ENCODE results near the gene TRAIP.
"Not testable (repeated sequence)": the region's sequence is repeated elsewhere in the genome, so short reads cannot be mapped to it uniquely, and the experiment has no call there.

Gene TRAIP, protein sequence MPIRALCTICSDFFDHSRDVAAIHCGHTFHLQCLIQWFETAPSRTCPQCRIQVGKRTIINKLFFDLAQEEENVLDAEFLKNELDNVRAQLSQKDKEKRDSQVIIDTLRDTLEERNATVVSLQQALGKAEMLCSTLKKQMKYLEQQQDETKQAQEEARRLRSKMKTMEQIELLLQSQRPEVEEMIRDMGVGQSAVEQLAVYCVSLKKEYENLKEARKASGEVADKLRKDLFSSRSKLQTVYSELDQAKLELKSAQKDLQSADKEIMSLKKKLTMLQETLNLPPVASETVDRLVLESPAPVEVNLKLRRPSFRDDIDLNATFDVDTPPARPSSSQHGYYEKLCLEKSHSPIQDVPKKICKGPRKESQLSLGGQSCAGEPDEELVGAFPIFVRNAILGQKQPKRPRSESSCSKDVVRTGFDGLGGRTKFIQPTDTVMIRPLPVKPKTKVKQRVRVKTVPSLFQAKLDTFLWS

DNA sequence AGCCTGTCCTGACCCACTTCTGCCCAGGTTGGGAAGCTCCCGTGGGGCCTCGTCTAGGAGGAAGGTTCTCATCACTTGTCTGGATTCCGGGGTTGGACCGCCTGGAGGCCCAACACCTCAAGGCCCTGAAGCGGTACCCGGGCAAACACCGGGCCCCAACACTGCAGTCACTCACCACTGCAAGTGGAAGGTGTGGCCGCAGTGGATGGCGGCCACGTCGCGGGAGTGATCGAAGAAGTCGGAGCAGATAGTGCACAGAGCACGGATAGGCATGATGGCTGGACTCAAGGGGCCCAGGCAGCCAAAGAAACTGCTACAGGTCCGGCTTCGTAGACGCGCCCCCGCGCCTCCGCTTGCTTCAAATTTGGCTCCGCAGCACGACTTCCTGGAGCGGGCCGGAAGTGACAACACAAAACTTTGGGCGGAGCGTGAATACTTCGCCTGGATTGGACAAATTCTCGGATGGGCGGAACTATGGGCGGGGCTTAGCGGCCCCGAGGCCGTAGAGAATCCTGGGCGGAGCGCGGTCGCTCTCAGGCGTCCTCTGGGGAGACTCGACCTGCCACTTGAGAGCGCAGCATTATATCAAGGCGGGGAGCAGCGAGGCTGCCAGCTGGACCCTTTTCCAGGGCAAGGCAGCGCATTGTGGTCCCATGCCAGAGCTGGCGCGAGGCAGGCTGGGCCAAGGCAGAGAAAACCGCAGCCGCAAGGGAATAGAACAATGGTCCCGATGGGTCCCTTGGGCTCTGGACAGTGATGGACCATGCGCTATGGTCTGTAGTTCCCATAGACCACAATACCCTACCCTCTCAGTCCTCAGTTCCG, at the start of gene TRAIP:
TSS of gene TRAIP (minus strand) at position 384 of the 825 bp plus-strand sequence. CDS start at position 273, 111 bp downstream.
- peak; percentile 92 for DNase-seq

DNA sequence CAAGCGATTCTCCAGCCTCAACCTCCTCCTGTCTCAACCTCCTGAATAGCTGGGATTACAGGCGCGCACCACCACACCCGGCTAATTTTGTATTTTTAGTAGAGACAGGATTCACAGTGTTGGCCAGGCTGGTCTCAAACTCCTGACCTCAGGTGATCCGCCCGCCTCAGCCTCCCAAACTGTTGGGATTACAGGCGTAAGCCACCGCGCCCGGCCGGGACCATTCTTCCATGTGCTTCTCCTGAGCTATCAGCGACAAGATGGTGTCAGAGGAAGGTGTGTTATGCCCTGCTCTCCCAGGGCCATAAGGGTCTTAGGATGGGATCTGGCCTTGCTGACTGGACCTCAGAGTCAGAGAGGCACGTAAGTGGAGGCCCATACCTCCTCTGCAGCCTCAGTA, 48.1 kb upstream of the TRAIP start:
- DNase-seq: not testable (repeated sequence)

DNA sequence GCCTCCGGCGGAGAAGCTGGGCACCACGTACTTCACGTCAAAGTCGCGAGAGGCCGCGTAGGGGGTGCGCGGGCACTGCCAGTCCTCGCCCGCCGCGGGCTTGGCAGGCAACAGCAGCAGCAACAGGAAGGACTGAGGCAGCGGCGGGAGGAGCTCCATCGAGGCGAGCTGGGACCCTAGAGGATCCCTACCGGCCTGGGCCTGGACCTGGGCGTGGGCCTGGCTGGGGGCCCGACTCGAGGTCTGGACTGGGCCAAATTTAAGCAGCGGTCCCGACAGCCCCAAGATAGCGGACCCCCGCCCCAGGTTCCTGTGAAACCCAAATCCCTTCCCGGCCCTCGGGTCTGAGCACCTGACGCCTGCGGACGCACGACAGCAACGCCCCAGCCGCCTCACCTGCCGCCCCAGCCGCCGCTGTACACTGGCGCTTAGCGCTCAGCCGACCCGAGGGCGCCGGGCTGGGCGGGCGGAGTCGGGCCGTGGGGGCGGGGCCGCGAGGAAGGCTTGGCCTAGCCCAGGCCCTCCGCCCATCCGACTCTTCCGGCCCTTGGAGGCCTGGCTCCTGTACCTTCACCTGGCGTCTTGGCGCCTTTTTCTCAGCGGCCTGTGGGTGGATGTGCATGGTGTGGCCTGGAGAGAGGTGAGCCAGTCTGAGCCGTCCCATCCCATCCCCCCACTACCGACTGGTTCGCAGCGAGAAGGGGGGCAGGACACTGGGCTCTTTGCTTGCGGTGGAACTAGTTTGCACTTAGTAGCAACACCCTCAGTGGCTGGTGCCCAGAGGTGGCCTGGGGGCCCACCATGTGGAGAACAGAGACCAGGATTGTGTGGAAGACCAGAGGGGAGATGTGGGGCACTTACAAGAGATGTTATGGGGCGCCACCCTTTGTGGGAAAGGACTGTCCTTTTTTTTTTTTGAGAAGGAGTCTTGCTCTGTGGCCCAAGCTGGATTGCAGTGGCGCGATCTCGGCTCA, 47.4 kb upstream of the TRAIP start, which contains the start of gene MST1R:
TSS of gene MST1R (minus strand) at position 423 of the 974 bp plus-strand sequence. CDS start at position 159, 264 bp downstream.
- no peak for DNase-seq

DNA sequence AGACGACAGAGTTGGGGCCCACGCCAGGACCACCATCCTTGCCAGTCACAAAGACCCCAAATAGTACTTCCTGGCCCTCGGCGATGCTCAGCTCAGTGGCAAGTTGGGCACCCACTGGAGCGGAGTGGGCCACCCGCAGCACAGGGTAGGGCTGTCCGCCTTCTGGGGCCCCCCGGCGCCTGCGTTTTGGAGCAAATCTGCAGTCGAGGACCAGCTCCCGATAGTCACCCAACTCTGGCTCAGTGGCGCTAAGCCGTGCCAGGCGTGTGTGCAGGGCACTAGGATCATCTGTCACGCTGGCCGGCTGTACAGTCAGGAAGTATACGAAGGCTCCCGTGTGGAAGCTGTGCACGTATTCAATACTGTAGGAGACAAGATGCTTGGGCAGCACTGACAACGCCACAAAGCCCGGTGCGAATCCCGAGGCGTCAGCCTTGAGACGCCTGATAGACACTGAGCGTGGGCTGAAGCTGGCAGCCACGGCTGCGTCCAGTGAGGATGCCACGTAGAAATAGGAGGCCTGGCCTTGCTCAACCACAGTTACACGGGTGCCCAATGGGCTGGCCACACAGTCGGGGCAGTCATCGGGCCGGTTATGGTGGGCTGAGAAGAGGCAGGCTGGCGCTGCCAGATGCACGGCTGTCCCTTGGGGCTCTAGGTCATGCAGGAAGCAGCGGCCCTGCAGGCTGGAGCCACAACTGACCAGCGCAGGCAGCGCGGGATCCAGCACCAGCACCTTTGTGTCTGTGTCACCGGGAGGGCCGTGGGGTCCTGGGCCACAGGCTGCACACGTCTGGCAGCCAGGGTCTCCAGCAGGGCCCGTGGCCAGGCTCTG, 46.4 kb upstream of the TRAIP start:
- DNase-seq: no peak

DNA sequence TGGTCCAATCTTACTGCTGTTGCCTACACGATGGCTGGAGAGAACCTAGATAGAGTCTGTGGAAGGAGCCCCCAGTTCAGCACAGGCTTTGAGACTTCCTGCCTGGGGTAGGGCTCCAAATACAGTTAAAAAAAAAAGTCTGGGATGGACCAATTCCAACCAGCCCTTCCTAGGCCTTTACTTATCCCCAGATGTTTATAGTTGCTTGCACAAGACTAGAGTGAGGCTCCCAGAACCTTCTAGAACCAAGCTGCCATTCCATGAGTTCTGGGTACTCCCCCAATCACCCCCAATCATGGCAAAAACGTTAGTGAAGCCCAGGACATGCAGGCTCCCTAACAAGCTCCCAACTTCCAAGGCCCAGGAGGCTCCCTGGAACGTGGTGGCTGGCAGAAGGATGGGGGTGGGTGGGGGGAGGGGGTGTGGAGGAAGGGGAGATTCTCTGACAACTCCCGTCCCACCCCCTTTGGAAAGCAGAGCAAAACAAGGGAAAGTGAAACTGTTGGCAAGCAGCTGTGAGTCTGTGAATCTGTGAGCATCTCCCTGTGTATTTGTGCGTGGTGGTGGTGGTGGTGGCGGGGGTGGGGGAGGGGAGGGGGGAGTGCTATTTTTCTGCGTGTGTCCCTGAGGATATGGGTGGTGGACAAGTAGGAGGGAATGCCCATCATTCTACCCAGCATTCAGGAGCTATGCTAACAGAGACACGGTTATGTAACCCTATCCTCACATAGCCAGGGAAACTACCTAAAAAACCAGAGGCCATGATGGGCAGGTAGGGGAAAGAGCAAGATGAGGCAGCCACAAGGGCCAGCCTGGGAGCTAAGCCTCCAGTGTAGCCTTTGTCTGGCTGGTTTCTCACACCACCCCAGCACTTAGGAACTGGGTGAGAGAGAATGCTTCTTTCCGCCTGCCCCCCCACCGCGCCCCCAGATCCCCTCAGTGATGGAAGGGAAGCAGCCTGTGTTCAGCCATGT, 45.3 kb upstream of the TRAIP start:
- DNase-seq: no peak

DNA sequence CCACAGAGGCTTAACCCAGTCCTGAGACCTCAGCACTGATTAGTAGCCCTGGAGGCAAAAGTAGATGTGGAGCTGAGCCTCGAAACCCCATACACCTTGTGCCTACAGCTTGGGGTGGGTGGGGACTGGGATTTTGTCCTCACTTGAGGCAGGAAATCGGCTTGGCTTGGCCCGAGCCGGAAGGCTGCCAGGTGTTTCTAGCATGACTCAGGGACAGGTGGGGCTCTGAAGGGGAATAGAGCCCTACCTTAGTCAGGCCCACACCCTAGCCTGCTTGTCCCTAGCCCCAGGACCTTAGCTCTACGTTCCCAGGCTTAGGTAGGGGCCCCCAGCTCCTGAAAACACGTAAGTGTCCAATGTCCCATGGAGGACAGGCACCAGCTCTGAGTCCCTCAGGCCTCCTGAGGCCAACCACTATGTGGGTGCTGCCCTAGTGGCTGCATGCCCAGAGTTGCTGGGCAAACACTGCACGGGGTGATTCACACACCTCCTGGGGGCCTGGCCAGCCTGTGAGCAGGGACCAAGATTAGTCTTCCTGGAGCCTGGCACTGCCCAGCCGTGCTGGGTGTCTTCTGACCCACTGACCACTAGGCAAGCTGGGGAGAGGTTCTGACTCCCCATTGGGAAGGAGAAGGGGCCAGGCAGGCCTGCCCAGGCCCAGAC, 44.3 kb upstream of the TRAIP start:
- peak; percentile 72 for DNase-seq

DNA sequence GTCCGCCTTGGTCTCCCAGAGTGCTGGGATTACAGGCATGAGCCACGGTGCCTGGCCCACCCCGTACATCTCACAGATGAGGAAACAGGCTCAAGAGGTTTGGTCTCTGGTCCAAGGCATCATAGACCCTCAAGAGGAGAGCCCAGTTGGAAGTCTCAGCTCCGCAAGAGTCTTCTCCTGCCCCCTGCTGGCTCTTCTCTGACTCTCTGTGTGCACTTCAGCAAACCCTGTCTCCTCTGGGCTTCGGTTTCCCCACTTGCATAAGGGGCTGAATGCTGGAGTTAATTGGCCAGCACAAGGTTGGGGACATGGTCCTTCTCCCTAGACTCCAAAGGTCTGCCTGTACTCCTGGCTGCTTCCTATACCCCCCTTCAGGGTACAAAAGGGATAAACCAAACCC, 43.5 kb upstream of the TRAIP start:
- no peak for DNase-seq

DNA sequence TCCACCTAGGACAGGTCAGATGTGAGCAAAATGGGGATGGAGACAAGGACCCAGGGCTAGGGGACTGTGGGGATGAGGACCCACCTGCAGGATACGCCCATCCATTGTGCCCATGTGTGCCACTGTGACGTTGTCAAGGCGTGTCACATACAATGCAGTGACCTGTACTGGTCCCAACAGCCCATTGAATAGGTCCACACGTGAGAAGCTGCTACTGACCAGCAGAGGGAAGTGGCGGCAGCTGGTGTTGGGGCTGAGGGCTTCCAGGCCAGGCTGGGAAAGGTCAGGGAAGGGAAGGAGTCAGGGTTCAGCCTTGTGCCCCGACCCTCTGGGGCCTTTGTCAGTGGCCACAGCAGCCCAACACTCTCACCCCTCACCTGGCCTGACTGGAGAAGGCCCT, 42.6 kb upstream of the TRAIP start:
- DNase-seq: no peak

DNA sequence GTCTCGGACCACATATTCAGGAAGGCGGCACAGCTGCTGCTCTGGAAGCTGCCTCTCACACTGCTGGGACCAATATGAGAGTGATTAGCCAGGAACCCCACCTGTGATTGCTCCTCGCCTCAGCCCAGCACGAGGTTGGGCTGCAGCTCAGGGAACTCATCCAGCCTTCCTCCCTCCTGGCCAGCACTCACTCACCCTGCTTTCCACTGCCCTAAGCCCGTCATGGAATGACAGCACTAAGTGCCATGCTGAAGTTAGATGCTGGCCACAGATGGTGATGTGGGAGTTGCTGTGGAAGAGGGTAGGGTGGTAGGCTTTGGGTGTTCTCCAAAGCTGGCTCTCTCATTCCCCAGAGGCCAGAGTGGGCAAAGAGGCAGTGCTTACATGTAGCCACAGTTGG, 40.0 kb upstream of the TRAIP start:
- no peak for DNase-seq

DNA sequence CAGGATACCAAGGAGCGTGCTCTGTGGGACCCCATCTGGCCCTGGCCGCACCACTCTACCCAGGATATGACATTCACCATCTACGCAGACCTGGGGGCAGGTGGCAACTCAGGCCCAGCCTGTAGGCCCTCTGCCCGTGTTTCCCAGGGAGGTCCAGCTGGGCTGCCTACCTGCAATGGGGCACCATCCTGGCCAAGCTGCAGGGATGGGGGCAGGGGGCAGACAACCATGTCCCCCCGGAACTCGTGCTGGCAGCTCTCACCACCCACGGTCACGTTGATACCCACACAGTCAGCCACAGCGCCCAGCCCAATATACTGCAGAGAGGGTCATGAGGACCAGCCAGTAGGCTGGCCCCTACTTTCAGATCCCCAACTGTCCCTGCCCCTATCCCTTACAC, 39.4 kb upstream of the TRAIP start:
- no peak for DNase-seq

DNA sequence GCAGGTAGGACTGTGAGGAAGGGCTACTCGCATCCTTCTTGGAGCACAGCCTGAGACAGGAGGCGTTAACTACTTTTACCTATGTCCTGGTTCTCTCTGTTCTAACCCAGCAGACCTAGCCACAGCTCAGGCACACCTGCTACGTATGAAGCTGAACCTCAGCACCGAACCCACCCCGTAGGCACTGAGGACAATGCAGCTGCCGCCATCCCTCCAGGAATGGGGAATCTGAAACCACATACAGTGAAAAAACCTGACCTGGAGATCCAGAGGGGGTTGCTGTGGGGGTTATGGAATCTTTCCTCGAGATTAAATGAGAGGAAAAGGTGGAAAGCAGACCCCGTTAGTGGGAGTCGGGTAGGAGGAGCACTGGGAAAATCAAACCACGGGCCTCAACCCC, 32.9 kb upstream of the TRAIP start:
- DNase-seq: no peak

DNA sequence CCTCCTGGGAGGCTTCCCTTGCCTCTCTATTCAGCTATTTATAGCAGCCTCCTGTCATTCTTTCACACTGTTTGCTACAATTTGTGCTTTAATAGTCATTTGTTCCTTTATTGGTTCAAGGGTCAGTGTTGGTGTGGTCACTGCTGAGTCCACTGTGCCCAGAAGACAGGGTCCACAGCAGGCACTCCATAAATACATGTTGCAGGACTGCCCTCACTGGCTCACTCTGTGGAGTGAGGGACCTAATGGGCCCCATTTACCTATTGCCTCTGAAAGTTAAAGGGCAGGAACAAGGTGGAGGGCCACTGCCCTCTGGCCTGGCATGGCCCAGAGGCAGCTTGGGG, 30.5 kb upstream of the TRAIP start:
- DNase-seq: no peak

DNA sequence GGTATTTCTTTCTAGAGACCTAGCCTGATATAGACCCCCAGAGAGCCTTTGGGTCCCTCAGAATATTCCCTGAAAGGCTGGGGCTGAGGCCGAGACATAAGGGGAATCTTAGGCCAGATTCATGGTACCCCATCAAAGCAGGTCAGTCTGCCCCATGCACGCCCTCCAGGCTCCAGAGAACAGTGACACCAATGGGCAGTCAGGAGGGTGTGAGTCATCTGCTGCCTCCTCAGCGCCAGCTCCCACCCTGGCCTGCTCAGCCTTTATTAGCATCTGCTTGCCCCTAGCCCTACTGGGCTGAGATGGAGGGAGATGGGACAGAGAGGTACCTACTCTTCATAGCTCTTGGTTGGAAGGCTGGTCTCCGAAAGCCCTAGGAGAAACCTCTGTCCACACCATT, 27.6 kb upstream of the TRAIP start:
- no peak for DNase-seq

DNA sequence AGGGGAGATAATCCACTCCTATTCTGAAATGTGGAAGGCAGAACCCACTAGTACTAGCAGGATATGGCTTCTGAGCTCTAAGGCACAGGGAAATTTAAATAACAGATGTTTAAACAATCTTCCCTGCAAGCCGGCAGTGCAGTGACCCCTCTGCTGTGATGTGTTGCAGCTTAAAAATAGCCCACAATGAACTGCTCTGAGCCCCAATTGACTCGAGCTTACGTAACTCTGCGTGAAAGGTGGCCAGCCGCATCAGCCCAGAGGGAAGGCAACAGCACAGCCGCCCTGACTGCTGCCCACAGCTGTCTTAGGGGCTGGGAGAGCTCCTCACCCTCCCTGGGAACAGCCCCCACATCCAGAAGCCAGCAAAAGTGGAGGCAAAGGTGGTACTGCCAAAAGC, 25.8 kb upstream of the TRAIP start:
- DNase-seq: no peak

DNA sequence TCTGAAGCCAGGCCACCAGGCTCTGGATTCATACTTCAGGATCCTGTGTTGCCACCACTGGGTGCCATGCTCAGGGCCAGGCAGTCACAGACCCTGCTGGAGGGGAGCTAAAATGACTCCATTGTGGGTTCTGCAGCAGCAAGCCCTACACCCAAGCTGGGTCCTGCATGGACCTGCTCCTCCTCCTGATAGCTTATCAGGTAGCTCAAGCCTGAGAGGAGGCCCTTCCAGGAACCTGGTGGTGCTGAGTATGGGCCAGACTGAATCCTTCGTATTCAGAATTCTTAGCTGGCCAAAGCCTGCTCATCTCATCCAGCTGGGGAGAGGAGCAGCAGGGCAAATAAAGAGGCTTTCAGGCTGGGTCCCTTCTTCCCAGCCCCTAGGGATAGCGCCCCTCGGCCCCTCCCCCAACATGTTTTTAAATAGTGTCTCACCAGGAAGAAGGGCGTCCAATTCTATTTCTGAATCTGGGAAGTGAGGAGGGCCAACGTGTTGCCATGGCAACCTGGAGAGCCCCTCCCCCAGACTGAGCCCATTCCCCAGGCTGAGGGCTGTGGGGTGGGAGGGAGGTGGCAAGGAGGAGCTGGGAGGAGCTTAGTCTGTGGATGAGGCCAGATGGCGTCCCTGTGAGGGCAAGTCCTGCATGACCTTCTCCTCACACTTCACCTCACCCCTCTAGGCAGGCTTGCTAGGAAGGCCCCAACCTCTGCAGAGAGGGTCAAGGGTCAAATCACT, 24.4 kb upstream of the TRAIP start:
- no peak for DNase-seq

DNA sequence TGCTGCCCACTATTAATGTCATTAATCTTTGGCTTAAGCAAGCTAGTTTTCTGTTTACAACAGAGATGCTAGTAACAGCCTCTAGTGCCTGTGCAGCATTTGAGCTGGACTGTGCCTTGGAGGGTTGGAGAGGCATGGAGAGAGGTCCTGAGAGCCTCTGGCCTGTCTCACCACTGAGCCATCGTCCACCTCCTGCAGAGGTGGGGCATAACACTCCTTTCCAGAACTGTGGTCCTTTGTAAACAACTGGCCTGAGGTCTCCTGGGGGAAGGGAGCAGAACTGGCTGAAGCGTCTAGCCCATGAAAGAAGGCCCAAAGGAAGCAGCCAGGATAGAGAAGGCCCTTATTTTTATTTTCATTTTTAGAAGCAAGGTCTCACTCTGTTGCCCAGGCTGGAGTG, 23.4 kb upstream of the TRAIP start:
- DNase-seq: no peak

DNA sequence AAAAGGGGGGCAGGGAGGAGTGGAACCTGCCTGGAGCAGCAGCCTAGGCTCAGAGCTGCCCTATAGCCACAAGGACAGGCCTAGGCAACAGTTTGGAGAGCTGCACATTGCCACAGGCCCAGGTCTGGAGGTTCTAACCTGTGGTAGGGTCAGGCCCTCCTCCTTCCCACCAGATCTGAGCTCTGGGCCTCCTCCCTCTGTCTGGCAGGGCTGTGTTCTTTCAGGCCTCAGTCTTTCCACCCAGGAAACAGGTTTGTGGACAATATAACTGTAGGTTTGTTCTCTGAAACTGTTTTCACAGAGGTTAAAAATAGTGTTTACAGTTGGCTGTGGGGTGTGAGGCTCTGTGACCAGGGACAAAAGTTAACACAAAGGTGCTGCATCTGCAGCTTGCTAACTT, 22.3 kb upstream of the TRAIP start:
- DNase-seq: no peak

DNA sequence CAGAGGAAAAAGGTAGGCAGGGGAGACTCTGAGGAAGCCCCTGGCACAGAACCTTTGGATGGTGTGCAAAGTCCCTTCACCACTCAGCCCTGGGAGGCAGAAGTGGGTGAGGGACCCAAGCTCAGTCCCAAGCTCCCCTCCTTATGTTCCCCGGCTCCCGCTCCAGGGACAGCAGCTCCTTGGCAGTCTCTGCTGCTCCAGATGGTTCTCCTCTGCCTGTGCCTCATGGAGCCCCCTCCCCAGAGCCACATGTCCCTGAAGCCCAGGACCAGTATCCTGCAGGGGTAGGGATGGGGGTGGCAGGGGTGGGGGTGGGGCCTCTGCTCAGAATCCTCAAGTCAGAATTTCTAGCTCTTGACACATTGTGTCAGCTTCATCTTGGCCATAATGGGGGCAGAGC, 21.4 kb upstream of the TRAIP start:
- no peak for DNase-seq

DNA sequence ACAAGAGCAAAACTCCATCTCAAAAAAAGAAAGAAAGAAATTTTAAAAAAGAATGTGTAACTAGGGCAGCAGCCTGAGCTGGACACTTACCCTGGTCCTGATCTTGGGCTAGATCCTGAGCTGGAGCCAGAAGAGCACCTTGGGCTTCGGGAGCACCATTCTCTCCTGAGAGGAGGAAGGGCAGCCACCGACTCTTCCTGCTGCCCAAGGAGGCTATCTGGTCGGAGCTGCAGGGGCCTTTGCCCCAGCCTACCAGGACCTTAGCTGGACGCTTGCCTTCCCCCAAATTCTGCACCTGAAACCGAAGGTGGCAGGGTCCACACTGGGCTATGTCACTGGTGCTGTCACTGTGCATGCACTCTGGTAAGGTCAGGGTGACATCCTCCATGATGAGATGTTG, 20.2 kb upstream of the TRAIP start:
- DNase-seq: no peak

Data from T1000 (cell line).